Retinal pigment epithelial cell (primary cell): ENCODE data around the gene FUCA2.

Experiments
- DNase-seq: peaks from one replicate; pipeline ENCODE4 v3.0.0-alpha.2; 2010; ENCODE audit warnings: low read depth
- H3K4me3 ChIP-seq: 2 replicates; pipeline ENCODE4 v1.5.1; 2011; ENCODE audit warnings: mild to moderate bottlenecking, low read length, control low read depth, moderate library complexity
- TF ChIP-seq, protein P1 (sequence below): conservative IDR thresholded peaks from 2 replicates; pipeline ENCODE4 v1.5.1; 2011; ENCODE audit warnings: low read depth, low read length, control low read depth, inconsistent platforms

The FUCA2 gene

DNA sequence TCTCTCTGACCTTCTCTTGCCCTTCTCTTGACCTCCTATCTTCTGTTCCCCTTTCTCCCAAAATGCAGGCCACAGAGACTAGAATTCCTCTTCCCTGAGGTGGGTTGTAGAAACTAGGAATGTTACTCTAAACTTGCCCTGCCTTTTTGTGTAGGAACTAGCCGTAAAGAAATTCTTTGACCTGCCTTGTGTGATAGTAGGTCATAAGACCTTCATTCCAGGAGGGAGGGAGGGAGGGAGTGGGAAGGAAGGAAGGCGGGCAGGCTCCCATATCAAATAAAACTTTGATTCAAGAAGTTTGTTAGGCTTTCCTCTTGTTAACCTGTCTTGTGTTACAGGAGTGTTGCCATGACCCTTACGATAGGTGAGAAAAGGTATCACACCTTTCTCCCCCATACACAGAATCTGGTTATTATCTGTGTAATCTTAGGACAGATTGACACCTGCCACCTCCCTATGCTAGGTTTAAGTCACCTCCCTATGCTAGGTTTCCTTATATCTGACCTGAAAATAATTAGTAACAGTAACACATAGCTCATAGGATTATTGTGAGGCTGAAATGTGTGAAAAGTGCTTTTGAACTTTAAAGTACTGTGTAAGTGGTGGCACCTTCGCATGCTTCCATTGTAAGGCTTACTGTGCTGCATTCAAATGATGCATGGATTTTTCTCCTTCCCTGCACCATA, 32.6 kb upstream of the FUCA2 start:
- no peak for DNase-seq
- no peak overlapping the region for H3K4me3 ChIP-seq
- TF ChIP-seq, protein P1, sequence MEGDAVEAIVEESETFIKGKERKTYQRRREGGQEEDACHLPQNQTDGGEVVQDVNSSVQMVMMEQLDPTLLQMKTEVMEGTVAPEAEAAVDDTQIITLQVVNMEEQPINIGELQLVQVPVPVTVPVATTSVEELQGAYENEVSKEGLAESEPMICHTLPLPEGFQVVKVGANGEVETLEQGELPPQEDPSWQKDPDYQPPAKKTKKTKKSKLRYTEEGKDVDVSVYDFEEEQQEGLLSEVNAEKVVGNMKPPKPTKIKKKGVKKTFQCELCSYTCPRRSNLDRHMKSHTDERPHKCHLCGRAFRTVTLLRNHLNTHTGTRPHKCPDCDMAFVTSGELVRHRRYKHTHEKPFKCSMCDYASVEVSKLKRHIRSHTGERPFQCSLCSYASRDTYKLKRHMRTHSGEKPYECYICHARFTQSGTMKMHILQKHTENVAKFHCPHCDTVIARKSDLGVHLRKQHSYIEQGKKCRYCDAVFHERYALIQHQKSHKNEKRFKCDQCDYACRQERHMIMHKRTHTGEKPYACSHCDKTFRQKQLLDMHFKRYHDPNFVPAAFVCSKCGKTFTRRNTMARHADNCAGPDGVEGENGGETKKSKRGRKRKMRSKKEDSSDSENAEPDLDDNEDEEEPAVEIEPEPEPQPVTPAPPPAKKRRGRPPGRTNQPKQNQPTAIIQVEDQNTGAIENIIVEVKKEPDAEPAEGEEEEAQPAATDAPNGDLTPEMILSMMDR, result no peak

GRCh38 chr6:143543435-143543834, 31.9 kb upstream of the FUCA2 start:
- TF ChIP-seq, protein P1, result no peak
- H3K4me3 ChIP-seq, result no peak overlapping the region
- no peak for DNase-seq

DNA sequence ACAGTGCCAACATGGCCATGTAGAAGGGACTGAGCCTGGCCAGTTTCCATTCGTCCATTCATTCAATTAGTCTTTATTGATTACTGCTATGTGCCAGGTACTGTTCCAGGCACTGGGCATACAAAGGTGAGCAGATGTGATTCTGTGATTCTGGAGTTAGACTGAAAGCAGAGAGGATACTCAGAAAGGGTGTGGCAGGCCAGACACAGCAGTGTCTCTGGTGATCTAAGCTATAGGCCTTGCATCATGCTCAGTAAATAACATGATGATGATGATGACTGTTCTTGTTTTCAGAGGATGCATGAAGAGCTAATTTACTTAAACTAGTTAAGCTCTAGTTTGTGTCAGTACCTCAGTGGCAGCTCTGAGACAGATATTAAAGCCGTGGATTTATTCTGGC, 31.4 kb upstream of the FUCA2 start:
- TF ChIP-seq, protein P1, result no peak
- H3K4me3 ChIP-seq, result no peak overlapping the region
- DNase-seq, result no peak

- H3K4me3 ChIP-seq, result no peak overlapping the region
- no peak for DNase-seq
- TF ChIP-seq, protein P1, result no peak
Observed at GRCh38 chr6:143540192-143540591, 28.7 kb upstream of the FUCA2 start.

GRCh38 chr6:143539734-143540133, 28.2 kb upstream of the FUCA2 start:
- H3K4me3 ChIP-seq, result no peak overlapping the region
- TF ChIP-seq, protein P1, result peak; percentile 34
- DNase-seq, result no peak

DNA sequence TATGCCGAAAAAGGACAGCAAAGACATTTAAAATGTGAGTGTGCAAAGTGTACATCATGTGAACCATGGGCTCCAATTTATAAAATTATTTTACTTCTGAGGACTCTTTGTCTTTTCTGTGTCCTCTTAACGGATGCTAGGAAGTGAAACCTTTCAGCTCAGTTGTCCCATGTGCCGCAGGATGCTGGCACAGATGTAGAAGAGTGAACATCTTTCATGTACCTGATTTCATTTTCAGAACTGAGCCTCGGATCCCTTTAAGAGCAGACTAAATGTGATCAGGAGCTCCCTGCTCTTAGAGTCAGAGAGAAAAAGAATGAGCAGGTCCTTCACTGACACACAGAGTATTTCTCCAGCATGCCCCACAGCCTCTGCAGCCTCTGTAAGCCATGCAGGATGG, 27.6 kb upstream of the FUCA2 start:
- TF ChIP-seq, protein P1, result no peak
- no peak for DNase-seq
- H3K4me3 ChIP-seq, result no peak overlapping the region

- H3K4me3 ChIP-seq, result no peak overlapping the region
- DNase-seq, result no peak
- TF ChIP-seq, protein P1, result no peak
Observed at GRCh38 chr6:143538374-143538773, 26.9 kb upstream of the FUCA2 start.
